SU-DHL-6 (cell line): ENCODE measurements around the gene ATP1B2.

Source experiments
- H2AFZ ChIP-seq: fragments of 200-600 bp; sonication (generic); 2 replicates; pipeline ENCODE4 v1.6.1; 2014; ENCODE audit warnings: low read depth, mild to moderate bottlenecking, moderate library complexity, mixed read lengths, antibody characterized with exemption, low read length; ENCODE audit not compliant: severe bottlenecking
- H3F3A ChIP-seq: fragments of 200-600 bp; shearing (Covaris generic); 2 replicates; pipeline ENCODE4 v1.6.0; 2016; ENCODE audit warnings: antibody characterized with exemption, mild to moderate bottlenecking; ENCODE audit not compliant: insufficient read depth
- H3K27ac ChIP-seq: fragments of 200-600 bp; sonication (generic); 2 replicates; pipeline ENCODE4 v1.5.1; 2016; ENCODE audit warnings: low read depth, mild to moderate bottlenecking, low read length, moderate library complexity, mixed read lengths
- H3K27me3 ChIP-seq: fragments of 200-600 bp; sonication (generic), shearing (Covaris generic); 2 replicates; pipeline ENCODE4 v1.6.0; 2014; ENCODE audit warnings: mild to moderate bottlenecking, low read length
- H3K36me3 ChIP-seq: fragments of 200-600 bp; sonication (generic); 2 replicates; pipeline ENCODE4 v1.6.1; 2014; ENCODE audit warnings: mild to moderate bottlenecking, low read length, mixed read lengths
- H3K4me2 ChIP-seq: fragments of 300-600, 200-600 bp; shearing (Covaris generic), sonication (generic); 2 replicates; pipeline ENCODE4 v1.6.0; 2014; ENCODE audit warnings: low read length, low read depth, mild to moderate bottlenecking; ENCODE audit not compliant: poor library complexity, severe bottlenecking
- H3K4me3 ChIP-seq: fragments of 200-600 bp; sonication (generic); 2 replicates; pipeline ENCODE4 v1.5.1; 2014; ENCODE audit warnings: antibody characterized with exemption, low read length, mild to moderate bottlenecking, mixed read lengths; ENCODE audit not compliant: insufficient read depth, poor library complexity, severe bottlenecking
- H3K79me2 ChIP-seq: fragments of 200-600 bp; sonication (generic); 2 replicates; pipeline ENCODE4 v1.6.1; 2014; ENCODE audit warnings: mild to moderate bottlenecking, low read length, moderate library complexity; ENCODE audit not compliant: insufficient read depth
- H3K9ac ChIP-seq: fragments of 200-600 bp; sonication (generic); 2 replicates; pipeline ENCODE4 v1.7.0; 2014; ENCODE audit warnings: mild to moderate bottlenecking, low read length
- H3K9me2 ChIP-seq: fragments of 200-600 bp; sonication (generic); replicated peaks from 2 replicates; pipeline ENCODE4 v1.6.1; 2014; ENCODE audit warnings: low read length; ENCODE audit not compliant: insufficient read depth
- H3K9me3 ChIP-seq: fragments of 200-600 bp; sonication (generic); 2 replicates; pipeline ENCODE4 v1.6.1; 2014; ENCODE audit warnings: low read length, mixed read lengths; ENCODE audit not compliant: insufficient read depth
- H4K20me1 ChIP-seq: fragments of 200-600 bp; sonication (generic); 2 replicates; pipeline ENCODE4 v1.6.1; 2014; ENCODE audit warnings: low read depth, mild to moderate bottlenecking, antibody characterized with exemption, low read length, moderate library complexity, mixed read lengths
- CTCF ChIP-seq: fragments of 200-600 bp; sonication (generic); IDR thresholded peaks from one replicate; pipeline ENCODE4 v1.5.1; 2017; ENCODE audit warnings: antibody characterized with exemption, mild to moderate bottlenecking, low read length, moderate library complexity; ENCODE audit not compliant: insufficient read depth, poor library complexity, severe bottlenecking
- EZH2phosphoT487 ChIP-seq: fragments of 200-600 bp; sonication (generic), shearing (Covaris generic); conservative IDR thresholded peaks from 2 replicates; pipeline ENCODE4 v1.6.1; 2018; ENCODE audit warnings: mild to moderate bottlenecking, antibody characterized with exemption, low read length, moderate library complexity, mixed read lengths

The ATP1B2 gene

DNA sequence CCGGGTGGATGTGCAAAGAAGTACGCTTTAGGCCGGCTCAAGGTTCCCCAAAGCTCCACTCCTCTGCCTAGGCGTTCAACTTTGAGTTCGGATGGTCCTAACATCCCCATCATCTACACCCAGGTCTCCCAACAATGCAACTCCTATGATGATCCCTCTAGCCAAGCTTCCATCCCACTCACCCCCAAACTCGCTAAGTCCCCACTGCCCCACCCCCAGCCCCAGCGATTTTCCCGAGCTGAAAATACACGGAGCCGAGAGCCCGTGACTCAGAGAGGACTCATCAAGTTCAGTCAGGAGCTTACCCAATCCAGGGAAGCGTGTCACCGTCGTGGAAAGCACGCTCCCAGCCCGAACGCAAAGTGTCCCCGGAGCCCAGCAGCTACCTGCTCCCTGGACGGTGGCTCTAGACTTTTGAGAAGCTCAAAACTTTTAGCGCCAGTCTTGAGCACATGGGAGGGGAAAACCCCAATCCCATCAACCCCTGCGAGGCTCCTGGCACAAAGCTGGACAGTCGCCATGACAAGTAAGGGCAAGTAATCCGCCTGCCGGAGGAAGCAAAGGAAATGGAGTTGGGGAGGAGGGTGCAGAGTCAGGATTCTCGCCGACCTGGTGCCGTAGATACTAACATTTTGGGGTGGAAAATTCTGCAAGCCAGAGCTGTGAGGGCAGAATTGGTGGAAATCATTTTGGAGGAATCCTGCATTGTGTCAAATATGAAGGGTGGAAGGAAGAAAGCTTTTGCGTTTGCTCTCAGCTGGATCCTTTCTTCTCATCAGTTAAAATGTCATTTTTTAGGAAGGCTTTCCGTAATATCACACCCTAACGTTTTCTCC is 36.6 kb downstream of the ATP1B2 start, which contains the start of gene TP53:
TP53 (minus strand) TSS at position 419 of the 836 bp plus-strand sequence. CDS start 10,896 bp downstream, outside the sequence.
- peak within 1 kb of the TSS; percentile 78 for H3K4me2 ChIP-seq
- peaks cover 25% of the 10 kb centered on the region for H4K20me1 ChIP-seq
- H2AFZ ChIP-seq, result peak within 1 kb of the TSS; percentile 72
- H3K79me2 ChIP-seq, result peaks cover 60% of the 10 kb centered on the region
- H3F3A ChIP-seq, result peaks cover 15% of the 10 kb centered on the region
- H3K9me2 ChIP-seq, result no peaks in the 10 kb centered on the region
- peaks cover 18% of the 10 kb centered on the region for H3K36me3 ChIP-seq
- peak within 1 kb of the TSS; percentile 84 for H3K27ac ChIP-seq
- H3K27me3 ChIP-seq, result no peaks in the 10 kb centered on the region
- no peaks in the 10 kb centered on the region for H3K9me3 ChIP-seq
- peak within 1 kb of the TSS; percentile 87 for H3K9ac ChIP-seq
- TF ChIP-seq EZH2phosphoT487 (no peak), CTCF (no peak)
- peak within 1 kb of the TSS; percentile 88 for H3K4me3 ChIP-seq

- Histone ChIP-seq H3K9me3 (no peaks in the 10 kb centered on the region), H4K20me1 (peaks cover 20% of the 10 kb centered on the region), H3K9ac (peak within 1 kb of the TSS; percentile 87), H3K36me3 (peaks cover 15% of the 10 kb centered on the region), H3K79me2 (peaks cover 53% of the 10 kb centered on the region), H3F3A (peaks cover 15% of the 10 kb centered on the region), H3K9me2 (no peaks in the 10 kb centered on the region), H2AFZ (peak within 1 kb of the TSS; percentile 72), H3K4me2 (peak within 1 kb of the TSS; percentile 78), H3K4me3 (peak within 1 kb of the TSS; percentile 88), H3K27ac (peak within 1 kb of the TSS; percentile 84), H3K27me3 (no peaks in the 10 kb centered on the region)
- no peak for TF ChIP-seq EZH2phosphoT487
- TF ChIP-seq CTCF, result peak; percentile 99
Measured at GRCh38 chr17:7687908-7688807, 37.4 kb downstream of the ATP1B2 start, which contains the start of gene WRAP53. Gene WRAP53, plus strand, starts transcription at chr17:7688477. Its CDS starts 172 bp downstream, at chr17:7688649.

DNA sequence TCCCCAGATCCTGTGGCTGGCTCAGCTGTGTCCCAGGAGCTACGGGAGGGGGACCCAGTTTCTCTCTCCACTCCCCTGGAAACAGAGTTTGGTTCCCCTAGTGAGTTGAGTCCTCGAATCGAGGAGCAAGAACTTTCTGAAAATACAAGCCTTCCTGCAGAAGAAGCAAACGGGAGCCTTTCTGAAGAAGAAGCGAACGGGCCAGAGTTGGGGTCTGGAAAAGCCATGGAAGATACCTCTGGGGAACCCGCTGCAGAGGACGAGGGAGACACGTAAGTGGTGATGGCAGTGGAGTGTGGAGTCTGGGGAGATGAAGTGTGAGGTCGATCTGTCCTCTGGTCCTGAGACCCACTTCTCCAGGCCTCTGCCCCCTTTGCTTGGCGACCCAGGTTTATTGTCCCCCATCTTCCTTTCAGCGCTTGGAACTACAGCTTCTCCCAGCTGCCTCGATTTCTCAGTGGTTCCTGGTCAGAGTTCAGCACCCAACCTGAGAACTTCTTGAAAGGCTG is 38.1 kb downstream of the ATP1B2 start:
- Histone ChIP-seq H2AFZ (peak overlapping the region; percentile 72), H3K79me2 (peaks cover 46% of the 10 kb centered on the region), H3K36me3 (peaks cover 15% of the 10 kb centered on the region), H4K20me1 (peaks cover 18% of the 10 kb centered on the region), H3K27ac (peak overlapping the region; percentile 37), H3K4me3 (peak overlapping the region; percentile 88), H3K9me3 (no peaks in the 10 kb centered on the region), H3K9me2 (no peaks in the 10 kb centered on the region), H3K4me2 (peak overlapping the region; percentile 78), H3K9ac (peak overlapping the region; percentile 87), H3K27me3 (no peaks in the 10 kb centered on the region), H3F3A (peaks cover 15% of the 10 kb centered on the region)
- TF ChIP-seq EZH2phosphoT487 (no peak), CTCF (no peak)
